Activated naive CD8-positive, alpha-beta T cell treated with anti-CD3 and anti-CD28 coated beads for 36 hours (primary cell): Measurements from ENCODE around the gene RBPJL. TPM values are rescaled to one million over a fixed set of nuclear protein-coding genes. Genes with fewer than 3 reads are reported as not detected.
A peak's percentile ranks its signal among the peaks of the same experiment; 100 is the strongest.

ENCODE experiments used
- DNase-seq: peaks from one replicate; pipeline ENCODE4 v3.0.0; 2021
- H3K27ac Mint-ChIP-seq: one replicate; pipeline ENCODE4 v1.8.0; 2022; ENCODE audit warnings: mild to moderate bottlenecking, moderate library complexity, mixed read lengths
- H3K27me3 Mint-ChIP-seq: one replicate; pipeline ENCODE4 v1.8.0; 2022; ENCODE audit warnings: mild to moderate bottlenecking, mixed read lengths
- H3K36me3 Mint-ChIP-seq: one replicate; pipeline ENCODE4 v1.8.0; 2021; ENCODE audit warnings: mild to moderate bottlenecking, mixed read lengths
- H3K4me1 Mint-ChIP-seq: one replicate; pipeline ENCODE4 v1.8.0; 2021; ENCODE audit warnings: mixed read lengths
- H3K4me3 Mint-ChIP-seq: one replicate; pipeline ENCODE4 v1.8.0; 2022; ENCODE audit warnings: mild to moderate bottlenecking, moderate library complexity, mixed read lengths
- H3K9me3 Mint-ChIP-seq: one replicate; pipeline ENCODE4 v1.8.0; 2022; ENCODE audit warnings: mixed read lengths
- total RNA-seq, 2 experiments: library from RNA; stranded (reverse); gene quantifications; one replicate each; pipeline ENCODE4 v1.2.3, GENCODE V29; 2021

Gene RBPJL
- total RNA-seq, 2 experiments from 2014 or later, result not detected

DNA sequence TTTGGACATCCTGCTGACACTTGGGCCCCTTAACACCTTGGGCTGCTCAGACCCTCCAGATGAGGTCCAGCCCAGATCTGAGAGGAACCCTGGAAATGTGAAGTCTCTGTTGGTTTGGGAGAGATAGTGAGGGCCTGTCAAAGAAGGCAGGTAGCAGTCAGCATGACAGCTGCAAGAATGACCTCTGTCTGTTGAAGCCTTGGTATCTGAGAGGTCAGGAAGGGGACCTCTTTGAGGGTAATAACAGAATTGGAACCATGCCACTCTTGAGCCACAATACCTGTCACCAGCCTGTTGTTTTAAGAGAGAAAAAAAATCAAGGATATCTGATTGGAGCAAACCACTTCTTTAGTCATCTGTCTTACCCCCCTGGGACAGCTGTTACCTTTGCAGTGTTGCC lies 60.5 kb downstream of the RBPJL start:
- no peaks in the 10 kb centered on the region for H3K9me3 Mint-ChIP-seq
- H3K4me1 Mint-ChIP-seq, result peaks cover 46% of the 10 kb centered on the region
- H3K27ac Mint-ChIP-seq, result peak overlapping the region; percentile 60
- no peak overlapping the region for H3K4me3 Mint-ChIP-seq
- no peak for DNase-seq
- H3K27me3 Mint-ChIP-seq, result no peaks in the 10 kb centered on the region
- peaks cover 10% of the 10 kb centered on the region for H3K36me3 Mint-ChIP-seq

Other genes with a start within 250 kb of the RBPJL start
- under 1 TPM; 0.56 to 0.70 TPM for gene KCNS1, start 205.7 kb upstream of the RBPJL start, total RNA-seq
- under 1 TPM in 1 of 2 experiments, not detected in 1; 0.23 TPM for gene WFDC5, start 191.7 kb upstream of the RBPJL start, total RNA-seq
- gene WFDC12, start 182.4 kb upstream of the RBPJL start, total RNA-seq, result not detected
- not detected for gene PI3, start 131.9 kb upstream of the RBPJL start, total RNA-seq
- not detected for gene SEMG1, start 99.8 kb upstream of the RBPJL start, total RNA-seq
- gene SEMG2, start 85.5 kb upstream of the RBPJL start, total RNA-seq, result not detected
- gene SLPI, start 52.3 kb upstream of the RBPJL start, total RNA-seq, result not detected
- gene MATN4, start 1.5 kb downstream of the RBPJL start, total RNA-seq, result 1 to 10 TPM in 1 of 2 experiments, under 1 TPM in 1; 0.64 to 1.1 TPM
- 10 to 100 TPM; 24.6 to 25.5 TPM for gene SDC4, start 41.6 kb downstream of the RBPJL start, total RNA-seq
- 10 to 100 TPM; 21.5 to 26.6 TPM for gene SYS1, start 56.3 kb downstream of the RBPJL start, total RNA-seq
- under 1 TPM; 0.40 to 0.41 TPM for gene TP53TG5, start 71.5 kb downstream of the RBPJL start, total RNA-seq
- gene DBNDD2, start 101.4 kb downstream of the RBPJL start, total RNA-seq, result 10 to 100 TPM; 18.1 to 20.1 TPM
- 10 to 100 TPM; 48.0 to 55.4 TPM for gene PIGT, start 109.3 kb downstream of the RBPJL start, total RNA-seq
- under 1 TPM in 1 of 2 experiments, not detected in 1; 0.98 TPM for gene WFDC2, start 162.9 kb downstream of the RBPJL start, total RNA-seq
- gene SPINT3, start 208.8 kb downstream of the RBPJL start, total RNA-seq, result not detected
- gene WFDC6, start 232.6 kb downstream of the RBPJL start, total RNA-seq, result not detected
- not detected for gene EPPIN, start 240.6 kb downstream of the RBPJL start, total RNA-seq